Suprapubic skin (tissue), 4 donors: ENCODE results near the gene ETV3L. TPM values are rescaled to one million over a fixed set of nuclear protein-coding genes. Genes with fewer than 3 reads are reported as not detected.
A peak's percentile ranks its signal among the peaks of the same experiment; 100 is the strongest.

Source experiments
- DNase-seq, 2 donors: peaks; one replicate each; pipeline ENCODE4 v3.0.0-alpha.2; 2019; ENCODE audit warnings: low spot score in 2 of 2
- H3K27ac ChIP-seq: fragments of 200-600 bp; sonication (generic); one replicate; pipeline ENCODE4 v1.5.1; 2019
- H3K27me3 ChIP-seq: fragments of 200-600 bp; sonication (generic); one replicate; pipeline ENCODE4 v1.5.1; 2019
- H3K36me3 ChIP-seq: fragments of 200-600 bp; sonication (generic); one replicate; pipeline ENCODE4 v1.5.1; 2019
- H3K4me1 ChIP-seq: fragments of 200-600 bp; sonication (generic); one replicate; pipeline ENCODE4 v1.5.1; 2019
- H3K4me3 ChIP-seq: fragments of 200-600 bp; sonication (generic); one replicate; pipeline ENCODE4 v1.5.1; 2019; ENCODE audit warnings: mild to moderate bottlenecking
- H3K9me3 ChIP-seq: fragments of 200-600 bp; sonication (generic); one replicate; pipeline ENCODE4 v1.5.1; 2019
- CTCF ChIP-seq, 2 donors: fragments of 200-600 bp in 1 of 2; fragments of 450-650 bp in 1 of 2; sonication (generic) in 1 of 2; IDR thresholded peaks; one replicate each; pipeline ENCODE4 v1.5.1; 2016 to 2019; ENCODE audit warnings: antibody characterized with exemption in 2 of 2, mild to moderate bottlenecking in 1 of 2, moderate library complexity in 1 of 2
- EP300 ChIP-seq: sonication (generic); formaldehyde crosslinking; IDR thresholded peaks from one replicate; pipeline ENCODE4 v1.6.1; 2017; ENCODE audit warnings: antibody characterized with exemption
- POLR2A ChIP-seq, 2 donors: fragments of 450-650 bp; IDR thresholded peaks; one replicate each; pipeline ENCODE4 v1.6.1; 2017; ENCODE audit warnings: antibody characterized with exemption in 2 of 2, mild to moderate bottlenecking in 2 of 2, moderate library complexity in 2 of 2
- POLR2AphosphoS5 ChIP-seq, 3 donors: sonication (generic); formaldehyde crosslinking; IDR thresholded peaks; one replicate each; pipeline ENCODE4 v1.6.1; 2017; ENCODE audit warnings: antibody characterized with exemption in 3 of 3
- WGBS: methylation state at CpG from one replicate; pipeline ENCODE4 v1.1.5; 2018; 5-methylcytosine and 5-hydroxymethylcytosine counted together
- total RNA-seq, 4 donors: library from RNA; depleted of rRNA; stranded (reverse); fragments of >200 nt; gene quantifications; one replicate each; pipeline ENCODE4 v1.1.0, GENCODE V29; 2016

Gene ETV3L
- total RNA-seq, 4 donors from 2014 or later: not detected

GRCh38 chr1:157135646-157136045 lies 36.0 kb upstream of the ETV3L start:
- DNase-seq: no peak
- no peaks in the 10 kb centered on the region for H3K9me3 ChIP-seq
- H3K36me3 ChIP-seq: peaks cover 44% of the 10 kb centered on the region
- peaks cover 68% of the 10 kb centered on the region for H3K4me1 ChIP-seq
- 80% methylated on average over 1 of the region's 1 CpG for WGBS
- H3K4me3 ChIP-seq: peak overlapping the region; percentile 17
- H3K27ac ChIP-seq: no peak overlapping the region
- H3K27me3 ChIP-seq: no peaks in the 10 kb centered on the region
- no peak for TF ChIP-seq POLR2AphosphoS5 (IDR thresholded peaks at IDR 0.05)
- TF ChIP-seq EP300: no peak
- no peak for TF ChIP-seq POLR2A (IDR thresholded peaks at IDR 0.05)
- TF ChIP-seq CTCF (IDR thresholded peaks at IDR 0.05): no peak

- H3K4me1 ChIP-seq: peaks cover 70% of the 10 kb centered on the region
- H3K36me3 ChIP-seq: peaks cover 50% of the 10 kb centered on the region
Measured at GRCh38 chr1:157135070-157135469, 35.5 kb upstream of the ETV3L start.

GRCh38 chr1:157134442-157134841 lies 34.8 kb upstream of the ETV3L start:
- WGBS: 89% methylated on average over 4 of the region's 4 CpGs
- Histone ChIP-seq H3K27me3 (no peaks in the 10 kb centered on the region), H3K36me3 (peaks cover 56% of the 10 kb centered on the region), H3K4me1 (peaks cover 68% of the 10 kb centered on the region), H3K9me3 (no peaks in the 10 kb centered on the region), H3K4me3 (no peak overlapping the region), H3K27ac (no peak overlapping the region)
- no peak for DNase-seq
- TF ChIP-seq CTCF (IDR thresholded peaks at IDR 0.05) (no peak), EP300 (no peak), POLR2A (IDR thresholded peaks at IDR 0.05) (no peak), POLR2AphosphoS5 (IDR thresholded peaks at IDR 0.05) (no peak)

More at GRCh38 chr1:157135070-157135469, 35.5 kb upstream of the ETV3L start:
- Histone ChIP-seq H3K4me3 (no peak overlapping the region), H3K27me3 (no peaks in the 10 kb centered on the region), H3K27ac (no peak overlapping the region), H3K9me3 (no peaks in the 10 kb centered on the region)
- no peak for DNase-seq
- WGBS: 63% methylated on average over 2 of the region's 2 CpGs
- no peak for TF ChIP-seq POLR2AphosphoS5 (IDR thresholded peaks at IDR 0.05)
- no peak for TF ChIP-seq CTCF (IDR thresholded peaks at IDR 0.05)
- no peak for TF ChIP-seq EP300
- TF ChIP-seq POLR2A (IDR thresholded peaks at IDR 0.05): no peak

- H3K36me3 ChIP-seq: peaks cover 65% of the 10 kb centered on the region
- no peak for TF ChIP-seq POLR2A (IDR thresholded peaks at IDR 0.05)
- no peak for TF ChIP-seq EP300
- no peak for TF ChIP-seq CTCF (IDR thresholded peaks at IDR 0.05)
- no peak for TF ChIP-seq POLR2AphosphoS5 (IDR thresholded peaks at IDR 0.05)
- peaks cover 61% of the 10 kb centered on the region for H3K4me1 ChIP-seq
- peak overlapping the region; percentile 35 for H3K27ac ChIP-seq
- no peaks in the 10 kb centered on the region for H3K9me3 ChIP-seq
- H3K27me3 ChIP-seq: no peaks in the 10 kb centered on the region
- no peak for DNase-seq
- WGBS: 37% methylated on average over 2 of the region's 2 CpGs
- H3K4me3 ChIP-seq: no peak overlapping the region
Measured at GRCh38 chr1:157133426-157133825, 33.8 kb upstream of the ETV3L start.

- no peaks in the 10 kb centered on the region for H3K9me3 ChIP-seq
- TF ChIP-seq POLR2A (IDR thresholded peaks at IDR 0.05): no peak
- TF ChIP-seq CTCF (IDR thresholded peaks at IDR 0.05): no peak
- no peak for TF ChIP-seq EP300
- no peak for TF ChIP-seq POLR2AphosphoS5 (IDR thresholded peaks at IDR 0.05)
- no peak overlapping the region for H3K4me3 ChIP-seq
- no peaks in the 10 kb centered on the region for H3K27me3 ChIP-seq
- DNase-seq: no peak
- H3K36me3 ChIP-seq: peaks cover 72% of the 10 kb centered on the region
- 42% methylated on average over 2 of the region's 2 CpGs for WGBS
- H3K4me1 ChIP-seq: peaks cover 61% of the 10 kb centered on the region
- peak overlapping the region; percentile 35 for H3K27ac ChIP-seq
Measured at GRCh38 chr1:157132616-157133167, 33.1 kb upstream of the ETV3L start.
